Uterus (tissue), 2 donors: ENCODE results near the gene MTMR11.

Experiments
- CTCF ChIP-seq, 4 experiments: fragments of 200-600 bp in 2 of 4; fragments of 450-650 bp in 2 of 4; sonication (generic) in 2 of 4; IDR thresholded peaks; one replicate each; pipeline ENCODE4 v1.5.1; 2016 to 2019; ENCODE audit warnings: antibody characterized with exemption in 4 of 4, mild to moderate bottlenecking in 2 of 4, moderate library complexity in 1 of 4
- POLR2A ChIP-seq, 2 donors: fragments of 450-650 bp; IDR thresholded peaks; one replicate each; pipeline ENCODE4 v1.6.1; 2016; ENCODE audit warnings: antibody characterized with exemption in 2 of 2, mild to moderate bottlenecking in 1 of 2, moderate library complexity in 1 of 2

- TF ChIP-seq CTCF (IDR thresholded peaks at IDR 0.05) (no peak), POLR2A (IDR thresholded peaks at IDR 0.05) (no peak)
These were observed 11.3 kb downstream of the MTMR11 start for GRCh38 chr1:149925345-149925744.
